Tibial nerve (tissue), 4 donors: ENCODE measurements around the gene TSPAN7.

Experiments used
- EP300 ChIP-seq, 2 donors: sonication (generic); formaldehyde crosslinking; IDR thresholded peaks; one replicate each; pipeline ENCODE4 v1.6.1; 2017; ENCODE audit warnings: antibody characterized with exemption in 2 of 2, mild to moderate bottlenecking in 1 of 2
- TF ChIP-seq, protein P1 (sequence below), 5 experiments: fragments of 200-600 bp in 3 of 5; fragments of 450-650 bp in 2 of 5; sonication (generic) in 3 of 5; IDR thresholded peaks; one replicate each; pipeline ENCODE4 v1.5.1; 2016 to 2019; ENCODE audit warnings: antibody characterized with exemption in 5 of 5, mild to moderate bottlenecking in 3 of 5, moderate library complexity in 2 of 5

DNA sequence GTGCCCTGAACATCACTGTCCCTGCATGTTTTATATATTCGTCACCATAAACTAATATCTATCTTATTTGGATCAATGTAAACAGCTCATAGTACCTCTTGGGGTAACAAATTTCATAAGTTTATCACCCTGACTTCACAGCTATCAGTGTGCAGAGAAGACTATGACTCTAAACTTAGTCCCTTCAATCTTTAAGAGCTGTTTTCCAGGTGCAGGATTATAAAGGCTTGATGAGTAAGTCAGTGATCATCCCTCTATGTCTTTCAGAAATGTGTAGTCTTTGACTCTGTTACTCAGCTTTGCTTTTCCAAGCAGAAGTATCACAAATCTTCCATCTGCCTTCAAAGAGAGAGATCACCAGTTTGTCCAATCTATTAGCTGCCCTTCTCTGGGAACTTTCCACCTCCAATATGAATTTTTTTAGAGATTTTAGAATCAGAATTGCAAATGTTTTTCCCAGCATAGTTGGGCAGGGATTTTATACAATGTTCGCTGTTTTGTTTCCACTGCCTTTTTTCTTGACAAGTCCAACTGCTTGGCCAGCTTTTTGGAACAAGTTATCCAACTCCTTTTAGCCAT lies 45.1 kb upstream of the TSPAN7 start:
- TF ChIP-seq, protein P1, sequence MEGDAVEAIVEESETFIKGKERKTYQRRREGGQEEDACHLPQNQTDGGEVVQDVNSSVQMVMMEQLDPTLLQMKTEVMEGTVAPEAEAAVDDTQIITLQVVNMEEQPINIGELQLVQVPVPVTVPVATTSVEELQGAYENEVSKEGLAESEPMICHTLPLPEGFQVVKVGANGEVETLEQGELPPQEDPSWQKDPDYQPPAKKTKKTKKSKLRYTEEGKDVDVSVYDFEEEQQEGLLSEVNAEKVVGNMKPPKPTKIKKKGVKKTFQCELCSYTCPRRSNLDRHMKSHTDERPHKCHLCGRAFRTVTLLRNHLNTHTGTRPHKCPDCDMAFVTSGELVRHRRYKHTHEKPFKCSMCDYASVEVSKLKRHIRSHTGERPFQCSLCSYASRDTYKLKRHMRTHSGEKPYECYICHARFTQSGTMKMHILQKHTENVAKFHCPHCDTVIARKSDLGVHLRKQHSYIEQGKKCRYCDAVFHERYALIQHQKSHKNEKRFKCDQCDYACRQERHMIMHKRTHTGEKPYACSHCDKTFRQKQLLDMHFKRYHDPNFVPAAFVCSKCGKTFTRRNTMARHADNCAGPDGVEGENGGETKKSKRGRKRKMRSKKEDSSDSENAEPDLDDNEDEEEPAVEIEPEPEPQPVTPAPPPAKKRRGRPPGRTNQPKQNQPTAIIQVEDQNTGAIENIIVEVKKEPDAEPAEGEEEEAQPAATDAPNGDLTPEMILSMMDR (IDR thresholded peaks at IDR 0.05) = no peak
- TF ChIP-seq EP300 (IDR thresholded peaks at IDR 0.05) = no peak
